ENCODE measurements around the gene PIK3R4.

The PIK3R4 gene

DNA sequence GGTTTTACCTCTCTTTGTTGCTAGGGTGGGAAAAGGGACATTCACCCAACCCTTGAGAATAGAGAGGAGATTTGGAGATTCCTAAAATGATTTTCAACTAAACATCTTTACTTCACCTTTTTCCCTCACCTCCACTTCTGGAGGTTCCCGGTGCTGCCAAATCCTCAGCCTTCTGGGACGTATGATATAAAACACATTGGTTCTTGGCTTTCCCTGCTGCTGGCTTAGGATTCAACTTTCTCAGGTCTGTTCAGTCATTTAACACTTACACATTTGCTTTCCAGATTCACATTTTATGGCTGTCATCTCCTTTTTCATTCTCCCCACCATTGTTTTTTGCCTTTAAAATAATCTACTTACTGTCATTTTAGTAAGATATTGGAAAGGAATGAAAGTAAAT lies 106.6 kb downstream of the PIK3R4 start:
- DNase-seq (ENCODE audit: low read depth), result no peak

DNA sequence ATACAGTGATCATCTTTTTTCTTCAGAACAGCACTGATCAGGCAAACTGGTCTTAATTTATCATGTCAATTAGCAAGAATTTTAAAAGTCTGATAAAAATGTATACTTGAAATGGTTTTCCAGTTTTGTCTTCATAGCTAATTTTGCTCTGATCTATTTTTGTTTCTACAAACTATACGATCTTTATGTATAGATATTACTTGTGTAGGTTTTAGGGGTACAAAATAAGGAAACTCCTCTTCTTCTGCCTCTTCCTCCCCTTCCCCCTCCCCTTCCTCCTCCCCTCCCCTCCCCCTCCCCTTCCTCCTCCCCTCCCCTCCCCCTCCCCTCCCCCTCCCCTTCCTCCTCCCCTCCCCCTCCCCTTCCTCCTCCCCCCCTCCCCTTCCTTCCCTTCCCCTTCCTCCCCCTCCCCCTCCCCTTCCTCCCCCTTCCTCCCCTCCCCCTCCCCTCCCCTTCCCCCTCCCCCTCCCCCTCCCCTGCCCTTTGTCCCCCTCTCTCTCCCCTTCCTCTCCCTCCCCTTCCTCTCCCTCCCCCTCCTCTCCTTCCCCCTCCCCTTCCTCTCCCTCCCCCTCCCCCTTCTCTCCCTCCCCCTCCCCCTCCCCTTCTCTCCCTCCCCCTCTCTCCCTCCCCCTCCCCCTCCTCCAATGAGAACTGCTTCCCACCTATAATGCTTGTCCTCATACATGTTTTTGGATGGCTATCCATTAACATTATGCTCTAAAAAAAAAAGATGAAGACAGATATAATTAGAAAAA lies 110.0 kb downstream of the PIK3R4 start:
- no peak for DNase-seq (ENCODE audit: low read depth)

DNA sequence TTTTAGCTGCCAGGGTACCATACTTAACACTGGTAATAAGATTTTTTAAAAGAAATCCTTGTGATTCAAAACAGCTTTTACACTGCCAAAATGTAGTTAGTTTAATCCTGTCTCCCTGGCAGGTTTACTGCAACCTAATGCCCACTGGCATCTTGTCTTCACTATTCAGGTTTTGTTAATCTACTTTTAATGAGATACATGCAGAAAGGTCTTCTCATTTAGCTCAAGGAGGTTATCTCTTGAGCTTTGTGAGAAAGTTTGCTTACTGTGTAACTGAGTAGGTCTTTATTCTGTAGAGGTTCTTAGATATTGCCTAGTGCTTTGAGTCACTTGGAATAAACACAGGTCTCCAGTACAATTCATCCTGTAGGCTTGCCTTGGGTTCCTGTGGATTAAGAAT lies 110.7 kb downstream of the PIK3R4 start:
- DNase-seq (ENCODE audit: low read depth), result no peak

DNA sequence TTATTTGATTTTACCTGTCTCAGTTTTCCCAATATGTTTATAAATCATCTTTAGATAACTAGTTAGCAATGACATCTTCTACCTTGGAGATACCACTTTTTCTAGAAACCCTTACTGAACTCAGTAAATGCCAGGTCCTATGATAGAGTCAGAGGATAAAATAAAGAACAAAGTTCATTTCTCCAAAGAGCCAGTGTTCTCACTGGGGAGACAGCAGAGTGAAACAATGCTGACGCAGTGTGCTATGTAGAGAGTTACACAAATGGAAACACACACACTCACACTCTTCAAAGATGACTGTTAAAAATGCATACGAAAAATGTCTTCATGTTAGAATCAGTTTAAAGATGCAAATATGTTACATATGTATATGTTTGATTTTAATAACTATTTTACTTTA lies 111.3 kb downstream of the PIK3R4 start:
- no peak for DNase-seq (ENCODE audit: low read depth)
